Amniotic epithelial cell (primary cell): ENCODE results near the gene PSMB9.
A peak's percentile ranks its signal among the peaks of the same experiment; 100 is the strongest.
"Not testable (repeated sequence)": the region's sequence is repeated elsewhere in the genome, so short reads cannot be mapped to it uniquely, and the experiment has no call there.

Experiments used
- DNase-seq: peaks from one replicate; pipeline ENCODE4 v3.0.0-alpha.2; 2010; ENCODE audit warnings: low read depth

The PSMB9 gene

DNA sequence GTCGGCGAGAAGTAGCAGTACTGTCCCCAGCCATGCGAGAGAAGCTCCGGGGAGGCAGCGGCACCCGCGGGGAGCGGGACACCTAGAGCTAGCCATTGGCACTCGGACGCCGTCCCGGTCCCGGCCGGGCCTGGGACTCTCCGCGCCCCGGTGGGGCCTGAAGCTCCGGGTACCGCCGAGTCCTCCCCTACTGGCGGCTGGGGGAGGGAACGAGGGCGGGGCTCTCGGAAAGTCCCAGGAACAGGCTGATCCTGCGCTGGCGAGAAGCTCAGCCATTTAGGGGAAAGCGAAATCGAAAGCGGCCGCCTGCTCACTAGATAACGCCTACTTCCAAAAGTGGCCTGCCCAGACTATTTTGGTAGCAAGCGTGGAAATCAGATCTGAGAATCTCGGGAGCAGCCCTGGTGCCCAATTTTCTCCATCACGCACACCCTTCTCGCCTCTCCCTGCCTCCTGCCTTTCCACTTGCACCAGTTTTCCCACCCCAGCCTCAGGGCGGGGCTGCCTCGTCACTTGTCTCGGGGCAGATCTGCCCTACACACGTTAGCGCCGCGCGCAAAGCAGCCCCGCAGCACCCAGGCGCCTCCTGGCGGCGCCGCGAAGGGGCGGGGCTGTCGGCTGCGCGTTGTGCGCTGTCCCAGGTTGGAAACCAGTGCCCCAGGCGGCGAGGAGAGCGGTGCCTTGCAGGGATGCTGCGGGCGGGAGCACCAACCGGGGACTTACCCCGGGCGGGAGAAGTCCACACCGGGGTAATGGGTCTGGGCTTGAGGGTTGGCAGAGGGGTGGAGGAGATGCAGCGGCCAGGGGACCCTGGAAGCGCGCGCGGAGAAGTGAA, at the start of gene PSMB9, which contains the start of gene TAP1:
Gene PSMB9 (plus strand): TSS at position 652 of the 835 bp plus-strand sequence. CDS start 38 bp downstream, at position 690.
Gene TAP1 (minus strand): TSS at position 164 of the 835 bp plus-strand sequence. CDS start 68 bp downstream, at position 96.
- DNase-seq, result peak; percentile 87

DNA sequence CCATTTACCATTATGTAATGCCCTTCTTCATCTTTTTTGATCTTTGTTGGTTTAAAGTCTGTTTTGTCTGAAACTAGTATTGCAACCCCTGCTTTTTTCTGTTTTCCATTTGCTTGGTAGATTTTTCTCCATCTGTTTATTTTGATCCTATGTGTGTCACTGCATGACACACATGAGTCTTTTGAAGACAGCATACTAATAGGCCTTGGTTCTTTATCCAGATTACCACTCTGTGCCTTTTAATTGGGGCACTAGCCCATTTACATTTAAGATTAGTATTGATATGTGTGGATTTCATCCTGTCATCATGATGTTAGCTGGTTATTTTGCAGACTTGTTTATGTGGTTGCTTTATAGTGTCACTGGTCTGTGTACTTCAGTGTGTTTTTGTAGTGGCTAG, 48.6 kb upstream of the PSMB9 start:
- not testable (repeated sequence) for DNase-seq

DNA sequence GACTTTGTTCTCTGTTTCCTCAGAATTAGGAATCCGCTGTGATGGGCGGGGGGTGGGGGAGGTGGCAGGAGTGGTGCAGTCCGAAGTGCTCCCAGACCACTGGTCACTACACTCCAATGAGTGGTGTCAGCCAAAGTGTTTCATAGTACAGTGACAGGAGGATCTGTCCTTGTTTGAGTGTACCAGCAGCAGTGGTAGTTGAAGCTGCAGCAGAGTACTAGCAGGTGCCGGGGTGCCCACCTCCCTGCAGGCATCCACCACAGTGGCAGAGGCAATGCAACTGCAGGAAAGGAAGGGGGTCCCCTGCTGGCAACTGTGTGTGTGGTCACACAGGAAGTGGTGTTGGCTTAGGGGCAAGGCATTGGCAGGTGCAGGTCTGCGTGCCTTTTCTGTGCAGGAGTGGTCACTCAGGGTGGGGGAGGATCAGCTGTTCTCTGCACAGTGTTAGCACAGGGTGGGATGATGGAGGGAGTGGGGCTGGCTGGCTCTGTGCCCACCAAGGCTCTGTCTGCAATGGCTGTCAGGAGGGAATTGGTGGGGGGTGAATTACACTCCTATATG, 46.9 kb upstream of the PSMB9 start:
- no peak for DNase-seq

DNA sequence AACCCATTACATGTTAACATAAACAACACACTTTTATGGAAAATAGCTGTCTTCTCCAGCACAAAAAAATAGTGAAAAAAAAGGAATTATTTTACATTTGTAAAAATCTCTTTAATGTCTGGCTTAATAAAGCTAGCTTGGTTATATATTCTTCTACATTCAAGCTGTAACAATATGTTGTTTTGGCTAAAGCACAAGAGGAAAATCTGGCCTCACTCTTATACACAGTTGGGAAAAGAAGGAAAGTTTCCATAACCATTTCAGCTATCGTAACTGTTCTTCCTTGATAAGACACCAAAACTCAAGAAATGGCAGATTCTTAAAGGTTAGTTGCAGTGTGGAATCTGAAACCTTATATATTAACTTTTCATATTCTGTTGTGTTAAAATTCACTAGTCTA, 44.8 kb upstream of the PSMB9 start:
- DNase-seq, result no peak

DNA sequence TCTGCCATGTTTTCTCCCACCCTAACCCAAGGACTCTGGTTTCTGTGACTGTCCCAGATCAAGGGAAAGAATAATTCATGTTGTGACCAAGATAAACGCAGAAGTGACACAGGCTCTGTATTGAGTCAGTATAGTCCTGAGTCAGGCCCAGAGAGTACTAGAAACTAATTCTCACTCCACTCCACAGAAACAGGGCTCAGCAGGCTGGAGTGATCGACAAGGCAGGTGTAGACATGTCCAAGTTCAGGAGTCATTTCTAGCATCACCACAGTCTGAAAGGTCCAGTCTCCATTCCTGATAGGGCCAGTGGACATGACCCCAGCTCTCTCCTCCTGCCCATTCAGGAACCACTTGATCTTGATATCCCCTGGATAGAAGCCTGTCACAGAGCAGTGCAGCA, 39.8 kb upstream of the PSMB9 start:
- DNase-seq, result no peak

DNA sequence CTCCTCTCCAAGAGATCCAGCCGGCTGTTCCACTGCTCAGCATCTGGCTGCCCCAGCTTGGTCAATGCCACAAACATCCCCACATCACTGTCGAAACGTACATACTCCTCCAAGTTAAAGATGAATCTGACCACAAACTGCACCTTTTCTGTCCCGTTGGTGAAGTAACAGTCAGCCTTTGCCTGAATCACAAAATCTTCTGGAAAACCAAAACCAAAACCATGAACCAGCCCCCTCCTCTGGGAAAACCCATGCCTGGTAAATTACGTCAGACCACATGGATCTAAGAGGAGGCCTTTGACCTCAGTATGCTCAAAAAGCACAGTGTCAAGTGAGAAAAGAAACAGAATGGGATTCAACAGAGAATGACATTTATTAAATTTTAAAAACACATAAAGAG, 38.9 kb upstream of the PSMB9 start:
- peak; percentile 30 for DNase-seq

DNA sequence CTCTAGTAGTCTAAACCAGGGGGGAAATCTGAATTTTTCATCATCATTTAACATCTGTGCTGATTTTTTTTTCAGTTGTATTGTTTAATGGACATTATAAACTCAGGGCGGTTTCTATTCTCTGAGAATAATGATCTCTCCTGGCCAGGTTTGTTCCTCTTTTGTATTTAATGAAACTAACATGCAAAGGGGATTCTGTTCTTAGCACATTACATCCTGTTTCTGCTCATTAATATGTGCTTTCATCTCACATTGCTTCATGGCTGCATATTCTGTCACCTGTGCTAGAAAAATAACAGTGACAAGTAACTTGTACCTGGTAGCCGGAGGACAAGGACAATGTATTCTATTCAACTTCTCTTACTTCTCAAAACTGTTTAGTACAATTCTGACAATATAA, 38.0 kb upstream of the PSMB9 start:
- DNase-seq, result no peak

DNA sequence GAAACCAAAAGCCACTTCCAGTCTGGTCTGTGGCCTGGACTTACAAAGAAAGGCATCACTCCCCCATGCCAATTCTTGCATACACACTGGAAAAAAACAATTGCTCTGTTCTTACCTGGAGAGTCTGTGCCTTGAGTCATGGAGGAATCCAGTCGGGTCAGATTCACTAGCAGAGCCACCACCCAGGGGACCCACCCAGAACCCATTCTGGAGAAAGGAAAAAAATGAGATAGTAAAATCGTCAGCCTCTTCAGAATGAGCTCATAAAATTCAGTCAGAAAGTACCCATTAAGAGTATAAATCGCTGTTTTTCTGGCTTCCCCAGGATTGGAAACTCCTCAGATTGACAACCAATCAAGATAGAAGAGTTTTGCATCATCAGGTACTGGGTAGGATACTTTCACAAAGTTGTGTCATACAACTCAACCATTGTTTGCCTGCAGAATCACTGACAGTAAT, 37.2 kb upstream of the PSMB9 start, which contains the start of gene HLA-DOB:
Gene HLA-DOB (minus strand): TSS at position 257 of the 459 bp plus-strand sequence. CDS start 51 bp downstream, at position 206.
- peak; percentile 56 for DNase-seq

DNA sequence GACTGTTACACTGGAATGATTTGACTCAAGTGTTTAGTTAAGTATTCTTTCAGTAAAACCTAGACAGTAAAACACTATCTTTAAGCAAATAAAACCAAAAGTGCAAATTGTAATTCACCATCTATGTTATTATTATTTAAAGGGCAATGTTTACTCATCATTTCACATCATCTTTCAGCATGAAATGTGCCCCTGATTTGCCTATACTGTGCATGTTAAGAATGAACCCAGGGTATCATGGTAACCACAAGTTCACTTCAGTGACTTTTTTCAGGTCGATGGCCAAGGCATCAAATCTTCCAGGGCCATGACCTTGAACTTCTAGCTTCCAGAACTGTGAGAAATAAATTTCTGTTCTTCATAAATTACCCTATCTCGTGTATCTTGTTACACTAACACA, 35.1 kb upstream of the PSMB9 start:
- DNase-seq, result no peak

DNA sequence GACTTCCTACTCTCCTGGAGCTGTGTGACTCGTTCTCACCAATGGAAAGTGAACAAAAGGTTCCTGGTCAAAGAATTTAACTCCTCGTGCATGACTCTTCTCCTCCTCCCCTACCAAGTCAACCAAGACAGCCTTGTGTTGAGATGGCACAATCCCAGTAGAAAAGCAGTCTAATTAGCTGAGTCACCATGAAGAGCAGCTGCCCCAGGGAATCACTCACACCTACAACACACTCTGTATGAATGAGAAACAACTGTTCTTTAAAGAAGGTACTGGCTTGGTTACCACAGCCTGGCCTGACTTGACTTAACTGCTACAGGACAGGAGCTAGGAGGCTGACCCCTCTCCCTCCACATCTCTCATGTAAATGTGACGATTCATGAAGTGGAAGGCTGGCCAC, 34.3 kb upstream of the PSMB9 start:
- peak; percentile 82 for DNase-seq

DNA sequence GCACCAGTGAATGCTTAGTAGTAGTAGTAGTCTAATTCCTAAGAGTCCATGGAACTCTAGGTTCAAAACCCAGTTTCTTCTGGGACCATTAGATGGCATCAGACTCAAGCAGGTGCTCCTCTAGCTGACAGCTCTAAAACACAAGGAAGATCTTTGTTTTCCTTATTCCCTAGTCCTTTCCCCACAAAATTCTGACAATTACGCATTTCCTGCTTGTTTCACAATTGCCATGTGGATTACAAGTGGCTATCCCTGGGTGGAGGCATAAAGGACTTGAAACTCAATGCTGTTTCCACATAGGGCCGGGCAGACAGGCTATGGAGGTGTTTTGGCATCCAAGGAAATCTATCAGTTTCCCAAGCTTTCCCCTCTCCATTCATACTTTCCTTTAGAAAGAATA, 28.0 kb upstream of the PSMB9 start:
- peak; percentile 71 for DNase-seq

DNA sequence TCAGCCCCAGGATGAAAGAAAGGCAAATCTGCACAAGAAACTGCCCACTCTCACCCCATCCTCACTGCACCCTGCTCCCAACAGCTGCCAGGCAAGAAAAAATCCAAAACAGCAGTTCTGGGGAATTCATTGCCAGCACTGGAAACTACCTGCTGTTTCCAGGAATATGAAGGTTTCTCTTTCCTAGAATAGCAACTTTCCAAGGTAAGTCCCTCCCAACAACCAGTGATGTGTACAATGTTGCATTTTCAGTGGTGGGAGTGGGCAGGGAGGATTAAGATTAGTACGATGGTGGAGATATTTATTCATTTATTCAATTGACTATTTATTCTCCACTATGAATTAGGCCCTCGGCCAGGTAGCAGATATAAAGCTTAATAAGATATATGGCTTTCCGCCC, 27.0 kb upstream of the PSMB9 start:
- DNase-seq, result no peak

DNA sequence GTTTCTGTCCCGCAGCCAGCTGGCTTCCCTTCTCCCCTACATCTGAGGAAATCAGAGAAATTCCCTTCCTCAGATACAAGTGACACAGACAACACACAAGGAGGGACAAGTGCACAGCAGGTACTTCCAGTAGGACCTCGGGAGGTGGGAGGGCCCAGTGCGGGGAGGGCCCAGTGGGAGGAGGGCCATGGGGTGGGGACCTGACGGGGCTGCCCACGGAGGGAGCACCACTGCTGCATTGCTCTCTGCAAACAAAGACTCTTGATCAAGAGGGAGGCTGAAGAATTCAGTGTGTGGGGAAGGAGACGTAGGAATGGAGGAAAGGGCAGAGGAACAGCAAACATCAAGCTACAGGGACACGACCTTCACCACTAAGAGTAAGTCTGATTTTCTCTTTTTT, 24.5 kb upstream of the PSMB9 start:
- no peak for DNase-seq

DNA sequence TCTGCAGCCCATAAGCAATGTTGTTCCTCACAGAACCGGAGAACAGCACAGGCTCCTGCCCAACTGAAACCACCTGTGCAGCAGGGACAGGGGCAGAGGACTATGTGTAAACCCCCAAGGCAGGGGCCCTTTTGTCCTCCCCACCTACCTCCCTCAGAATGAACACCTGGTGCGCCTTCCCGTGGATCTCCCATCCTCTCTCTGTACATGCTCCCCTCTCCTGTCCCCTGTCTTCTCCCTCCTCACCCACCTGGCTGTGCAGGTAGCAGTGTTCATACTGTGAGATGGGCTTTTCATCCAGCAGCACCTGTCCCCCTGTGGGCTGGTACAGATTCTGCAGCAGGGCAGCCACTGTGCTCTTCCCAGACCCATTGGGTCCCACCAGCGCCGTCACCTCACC, 24.0 kb upstream of the PSMB9 start:
- DNase-seq, result no peak

DNA sequence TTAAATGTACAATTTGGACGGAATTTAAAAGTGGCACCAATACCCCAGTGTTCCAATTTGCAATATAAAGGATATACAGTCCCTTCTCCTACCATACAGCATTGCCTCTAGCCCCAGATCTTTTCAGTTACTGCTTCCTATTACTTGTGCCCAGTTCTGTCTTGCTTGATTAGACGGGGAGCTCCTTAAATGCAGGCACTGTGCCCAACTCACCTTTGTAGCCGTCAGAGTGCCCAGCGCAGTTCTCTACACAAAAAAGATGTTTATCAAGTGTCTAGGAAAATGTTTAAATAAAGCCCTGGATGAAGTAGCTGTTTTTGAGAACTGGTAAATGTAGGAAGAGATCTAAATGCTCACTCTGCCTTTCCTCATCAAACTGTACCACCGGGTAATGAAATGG, 23.1 kb upstream of the PSMB9 start:
- DNase-seq, result no peak

DNA sequence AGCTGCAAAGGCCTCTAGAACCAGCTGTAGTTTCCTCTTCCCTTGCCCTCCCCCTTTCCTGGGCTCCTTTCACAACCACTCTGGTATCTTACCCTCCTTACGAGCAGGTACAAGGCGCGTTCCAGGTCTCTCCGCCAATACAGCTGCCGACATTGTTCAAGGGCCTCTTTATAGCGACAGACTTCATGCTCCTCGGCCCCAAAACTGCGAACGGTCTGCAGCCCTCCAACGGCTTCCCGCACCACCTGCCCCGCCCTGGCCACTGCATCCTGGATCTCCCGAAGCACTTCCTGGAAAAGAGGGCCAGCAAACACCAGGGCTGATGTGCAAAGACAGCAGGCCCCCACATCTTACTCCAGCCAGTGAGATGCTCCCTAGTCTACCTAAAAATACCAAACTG, 21.5 kb upstream of the PSMB9 start:
- no peak for DNase-seq

DNA sequence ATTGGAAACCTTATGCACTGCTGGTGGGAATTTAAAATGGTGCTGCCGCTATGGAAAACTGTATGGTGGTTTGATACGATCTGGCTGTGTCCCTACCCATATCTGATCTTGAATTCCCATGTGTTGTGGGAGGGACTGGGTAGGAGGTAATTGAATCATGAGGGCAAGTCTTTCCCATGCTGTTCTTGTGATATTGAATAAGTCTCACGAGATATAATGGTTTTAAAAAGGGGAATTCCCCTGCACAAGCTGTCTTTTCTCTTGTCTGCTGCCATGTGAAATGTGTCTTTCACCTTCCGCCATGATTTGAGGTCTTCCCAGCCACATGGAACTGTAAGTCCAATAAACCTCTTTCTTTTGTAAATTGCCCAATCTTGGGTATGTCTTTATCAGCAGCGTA, 20.3 kb upstream of the PSMB9 start:
- DNase-seq, result no peak

DNA sequence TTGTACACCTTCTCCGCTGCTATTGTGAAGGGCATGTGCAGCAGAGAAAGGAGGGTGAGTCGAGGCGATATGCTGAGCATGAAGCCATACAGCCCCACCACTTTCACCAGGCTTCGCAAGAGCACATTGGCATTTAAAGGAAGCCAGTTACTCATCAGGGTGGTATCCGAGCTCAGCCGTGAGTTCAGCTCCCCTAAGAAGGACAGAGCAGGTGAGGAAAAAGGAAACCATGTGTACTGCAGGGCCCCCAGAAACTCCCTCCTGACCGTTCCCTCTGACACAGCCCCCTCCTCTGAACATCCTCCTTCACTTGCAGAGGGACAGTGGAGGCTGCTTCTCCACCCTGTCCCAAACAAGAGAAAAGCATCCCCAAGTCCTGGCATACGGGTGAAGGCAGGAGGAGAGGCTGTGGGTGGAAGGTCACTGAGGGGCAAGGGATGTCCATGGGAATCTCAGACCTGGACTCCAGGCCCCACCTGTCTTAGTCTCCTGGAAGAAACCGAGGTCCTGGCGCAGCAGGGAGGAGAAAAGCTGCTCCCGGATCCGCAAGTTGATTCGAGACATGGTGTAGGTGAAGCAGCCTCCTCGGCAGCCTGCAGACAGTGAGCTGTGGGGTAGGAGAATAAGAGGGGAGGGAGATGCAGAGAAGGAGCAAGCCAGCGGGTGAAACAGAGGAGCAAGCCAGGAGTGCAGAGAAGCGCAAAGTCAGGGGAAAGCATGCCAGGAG, 18.7 kb upstream of the PSMB9 start:
- no peak for DNase-seq

DNA sequence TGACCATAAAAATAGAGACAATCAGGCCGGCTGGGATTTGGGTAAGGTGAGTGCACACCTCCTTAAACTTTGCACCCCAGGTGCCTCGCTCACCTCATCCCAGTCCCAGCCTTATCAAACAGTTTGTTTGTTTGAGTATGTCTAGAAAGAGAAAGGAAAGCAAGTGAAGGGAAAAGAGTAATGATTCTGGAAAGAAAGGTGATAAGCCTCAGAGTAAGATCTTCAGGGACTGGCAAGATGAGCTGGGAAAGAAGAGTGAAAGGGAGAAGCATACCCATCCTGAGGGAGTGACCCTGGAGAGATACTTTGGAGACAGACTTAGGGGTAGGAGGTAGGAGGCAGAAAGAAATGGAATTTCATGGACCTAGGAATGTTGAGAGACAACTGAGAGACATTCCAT, 17.1 kb upstream of the PSMB9 start:
- no peak for DNase-seq

DNA sequence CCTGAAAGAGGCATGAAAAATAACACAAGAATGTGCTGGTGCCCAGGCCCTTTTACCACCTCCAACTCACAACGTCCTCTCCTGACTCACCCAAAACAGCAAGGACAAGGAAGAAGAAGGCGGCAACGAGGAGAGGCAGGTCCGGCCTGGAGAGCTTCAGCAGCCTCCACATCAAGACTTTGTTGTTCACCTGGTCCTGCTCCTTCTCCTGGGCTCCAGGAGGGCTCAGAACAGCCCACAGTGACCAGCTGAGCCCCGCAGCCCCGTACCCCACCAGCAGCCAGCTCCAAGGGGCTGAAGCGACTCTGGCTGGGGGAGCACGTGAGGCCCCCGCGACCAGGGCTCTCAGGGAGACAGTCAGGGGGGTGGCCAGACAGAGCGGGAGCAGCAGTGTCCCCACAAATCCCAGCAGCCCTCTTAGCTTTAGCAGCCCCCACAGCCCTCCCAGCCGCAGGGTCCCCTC, 16.3 kb upstream of the PSMB9 start:
- DNase-seq, result peak; percentile 19

DNA sequence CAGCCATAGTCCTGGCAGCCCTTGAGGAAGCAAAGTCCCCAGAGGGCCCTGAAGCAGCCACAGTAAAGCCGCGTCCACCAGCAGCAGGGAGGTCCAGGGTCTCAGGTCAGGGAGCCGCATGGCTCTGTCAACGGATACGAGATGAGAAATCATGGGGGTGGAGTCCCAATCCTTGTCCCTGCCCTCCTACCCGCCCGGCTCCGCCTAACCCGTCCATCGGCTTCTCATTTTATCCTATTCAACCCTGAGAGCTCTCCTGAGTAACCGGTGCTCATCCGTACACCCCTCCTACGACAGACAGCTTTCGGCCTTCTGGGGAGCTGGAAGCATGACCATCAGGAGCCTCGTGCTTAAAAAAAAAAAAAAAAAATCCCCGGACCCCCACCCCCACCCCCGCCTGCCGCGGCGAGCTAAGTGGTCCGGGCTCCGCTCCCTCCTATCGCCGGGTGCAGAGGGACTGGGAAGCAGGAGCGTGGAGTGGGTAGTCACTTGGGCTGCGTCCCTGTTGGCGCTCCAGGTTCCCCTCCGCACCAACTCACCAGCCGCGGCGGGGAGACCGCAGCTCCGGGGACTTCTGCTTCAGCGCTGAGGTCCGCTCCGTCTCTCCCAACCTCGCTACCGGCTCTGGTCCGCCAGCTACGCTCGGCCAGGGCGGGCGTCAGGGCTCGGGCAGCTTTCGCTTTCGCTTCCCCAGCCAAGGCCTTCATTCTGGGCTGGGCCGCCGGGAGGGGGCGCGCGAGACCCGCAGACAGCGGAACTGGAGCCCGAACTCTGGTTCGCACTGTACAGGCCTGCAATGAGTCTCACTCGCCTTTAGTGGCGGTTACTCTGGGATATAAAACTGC, 15.7 kb upstream of the PSMB9 start, which contains the start of gene TAP2:
Gene TAP2 (minus strand): TSS at position 626 of the 845 bp plus-strand sequence. CDS start 506 bp downstream, at position 120.
- peak; percentile 82 for DNase-seq

DNA sequence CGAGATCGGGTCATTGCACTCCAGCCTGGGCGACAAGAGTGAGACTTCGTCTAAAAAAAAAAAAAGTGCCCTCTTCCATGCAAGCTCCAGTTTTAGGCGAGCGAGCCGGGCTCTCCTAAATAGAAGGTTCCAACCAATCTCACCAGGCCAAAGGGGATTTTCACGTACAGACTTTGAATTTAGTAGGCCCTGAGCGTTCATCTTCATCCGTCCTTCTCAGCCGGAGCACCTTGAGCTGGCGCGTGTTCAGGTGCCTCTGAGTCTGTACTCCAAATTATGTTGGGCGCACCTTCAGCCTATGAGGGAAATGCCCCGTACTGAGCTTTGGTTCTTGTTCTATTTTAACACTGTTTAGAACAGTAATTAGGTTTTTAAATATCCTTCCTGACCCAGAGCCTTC, 14.6 kb upstream of the PSMB9 start:
- no peak for DNase-seq
